ENCODE results near the gene DLL4.

Gene DLL4

DNA sequence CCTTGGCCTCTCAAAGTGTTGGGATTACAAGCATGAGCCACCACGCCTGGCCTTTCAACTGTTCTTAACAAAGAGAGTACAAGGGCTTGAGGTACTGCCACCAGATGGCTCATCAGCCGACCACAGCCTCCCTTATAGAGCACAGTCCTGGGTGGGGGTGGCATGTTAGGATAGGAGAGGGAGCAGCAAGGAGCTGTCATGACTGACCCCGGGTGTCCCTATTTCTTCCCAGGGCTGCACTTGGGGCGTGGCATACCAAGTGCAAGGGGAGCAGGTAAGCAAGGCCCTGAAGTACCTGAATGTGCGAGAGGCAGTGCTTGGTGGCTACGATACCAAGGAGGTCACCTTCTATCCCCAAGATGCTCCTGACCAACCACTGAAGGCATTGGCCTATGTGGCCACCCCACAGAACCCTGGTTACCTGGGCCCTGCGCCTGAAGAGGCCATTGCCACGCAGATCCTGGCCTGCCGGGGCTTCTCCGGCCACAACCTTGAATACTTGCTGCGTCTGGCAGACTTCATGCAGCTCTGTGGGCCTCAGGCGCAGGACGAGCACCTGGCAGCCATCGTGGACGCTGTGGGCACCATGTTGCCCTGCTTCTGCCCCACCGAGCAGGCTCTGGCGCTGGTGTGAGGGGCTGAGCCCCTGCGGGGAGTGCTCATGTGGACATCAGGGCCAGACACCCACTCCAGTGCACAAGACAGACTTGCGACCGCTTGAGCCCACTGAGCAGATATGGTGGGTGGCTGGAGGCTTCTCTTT, 26.2 kb downstream of the DLL4 start:
- DNase-seq (ENCODE audit: low read depth): no peak
- H3K4me3 ChIP-seq (ENCODE audit: control insufficient read depth, low read depth, low read length): no peak overlapping the region
- TF ChIP-seq, protein P1, sequence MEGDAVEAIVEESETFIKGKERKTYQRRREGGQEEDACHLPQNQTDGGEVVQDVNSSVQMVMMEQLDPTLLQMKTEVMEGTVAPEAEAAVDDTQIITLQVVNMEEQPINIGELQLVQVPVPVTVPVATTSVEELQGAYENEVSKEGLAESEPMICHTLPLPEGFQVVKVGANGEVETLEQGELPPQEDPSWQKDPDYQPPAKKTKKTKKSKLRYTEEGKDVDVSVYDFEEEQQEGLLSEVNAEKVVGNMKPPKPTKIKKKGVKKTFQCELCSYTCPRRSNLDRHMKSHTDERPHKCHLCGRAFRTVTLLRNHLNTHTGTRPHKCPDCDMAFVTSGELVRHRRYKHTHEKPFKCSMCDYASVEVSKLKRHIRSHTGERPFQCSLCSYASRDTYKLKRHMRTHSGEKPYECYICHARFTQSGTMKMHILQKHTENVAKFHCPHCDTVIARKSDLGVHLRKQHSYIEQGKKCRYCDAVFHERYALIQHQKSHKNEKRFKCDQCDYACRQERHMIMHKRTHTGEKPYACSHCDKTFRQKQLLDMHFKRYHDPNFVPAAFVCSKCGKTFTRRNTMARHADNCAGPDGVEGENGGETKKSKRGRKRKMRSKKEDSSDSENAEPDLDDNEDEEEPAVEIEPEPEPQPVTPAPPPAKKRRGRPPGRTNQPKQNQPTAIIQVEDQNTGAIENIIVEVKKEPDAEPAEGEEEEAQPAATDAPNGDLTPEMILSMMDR (conservative IDR thresholded peaks at IDR 0.05; ENCODE audit: control insufficient read depth, insufficient read depth, low read depth, low read length): no peak

DNA sequence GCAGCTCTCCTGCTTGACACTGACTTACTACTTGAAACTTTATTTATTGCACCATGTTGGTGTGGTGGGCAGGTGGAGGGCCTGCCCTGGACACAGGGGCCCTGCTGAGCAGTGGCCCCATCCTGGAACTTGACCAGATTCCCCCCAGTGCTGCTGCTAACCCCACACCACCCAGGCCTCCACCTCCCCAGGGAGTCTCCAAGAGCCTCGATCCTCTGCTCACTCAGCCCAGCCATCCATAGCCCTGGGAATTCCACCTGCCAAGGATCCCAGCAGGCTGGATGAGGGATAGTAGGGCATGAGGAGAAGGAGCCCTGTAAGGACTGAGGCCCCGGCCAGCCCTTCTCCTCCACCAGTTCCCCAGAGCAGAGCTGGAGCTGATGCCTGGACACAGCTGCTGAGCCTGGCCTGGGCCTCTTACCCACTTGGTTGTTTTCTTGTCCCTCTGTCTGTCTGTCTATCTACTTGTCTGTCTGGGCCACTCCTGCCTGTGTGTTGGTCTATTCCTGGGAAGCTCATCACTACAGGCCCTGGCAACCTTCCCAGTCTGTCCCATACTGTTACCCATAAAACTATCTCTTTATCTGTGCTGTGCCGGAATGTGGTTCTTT, 26.9 kb downstream of the DLL4 start:
- no peak for DNase-seq (ENCODE audit: low read depth)
- H3K4me3 ChIP-seq (ENCODE audit: control insufficient read depth, low read depth, low read length): no peak overlapping the region
- TF ChIP-seq, protein P1 (conservative IDR thresholded peaks at IDR 0.05; ENCODE audit: control insufficient read depth, insufficient read depth, low read depth, low read length): no peak

DNA sequence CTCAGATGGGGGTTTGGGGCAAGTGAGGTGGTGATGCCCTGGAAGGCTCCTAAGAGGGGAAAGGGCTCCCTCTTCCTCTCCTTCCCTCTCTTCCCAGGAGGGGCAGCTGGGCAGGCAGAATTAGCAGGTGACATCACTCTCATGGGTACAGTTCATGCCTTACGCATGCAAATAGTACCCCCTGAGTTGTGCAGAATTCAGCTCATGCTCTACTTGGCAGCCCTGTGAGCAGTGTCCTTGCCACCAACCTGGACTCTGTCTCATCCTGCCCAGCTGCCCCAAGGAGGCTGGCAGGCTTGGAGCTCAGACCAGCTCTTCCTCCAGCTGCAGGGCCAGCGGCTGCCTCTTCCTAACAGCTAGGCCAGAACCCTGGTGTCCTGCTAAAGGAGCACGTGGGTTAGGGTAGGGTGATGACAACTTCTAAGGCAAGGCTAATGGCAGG, 27.4 kb downstream of the DLL4 start:
- DNase-seq (ENCODE audit: low read depth): no peak
- H3K4me3 ChIP-seq (ENCODE audit: control insufficient read depth, low read depth, low read length): no peak overlapping the region

DNA sequence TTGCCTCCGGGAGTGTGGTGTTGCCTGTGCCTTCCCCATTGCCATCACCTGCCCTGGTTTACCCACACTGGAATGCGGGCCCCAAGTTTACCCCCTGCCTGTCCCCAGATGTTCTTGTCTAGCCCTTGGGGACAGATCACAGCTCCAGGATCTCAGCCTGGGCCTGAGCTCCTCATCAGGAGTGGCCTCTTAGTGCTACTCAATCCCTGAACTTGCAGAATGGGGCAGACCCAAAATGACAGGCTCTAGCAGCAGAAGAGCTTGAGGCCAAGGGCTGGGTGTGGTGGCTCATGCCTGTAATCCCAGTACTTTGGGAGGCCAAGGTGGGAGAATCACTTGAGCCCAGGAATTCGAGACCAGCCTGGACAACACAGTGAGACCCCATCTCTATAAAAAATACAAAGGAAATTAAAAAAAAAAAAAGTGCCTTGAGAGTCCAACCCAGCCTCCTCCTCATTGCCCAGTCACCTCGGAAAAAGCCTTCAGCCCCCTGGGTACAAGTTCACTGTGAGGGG, 28.0 kb downstream of the DLL4 start:
- no peak overlapping the region for H3K4me3 ChIP-seq (ENCODE audit: control insufficient read depth, low read depth, low read length)
- DNase-seq (ENCODE audit: low read depth): no peak
- TF ChIP-seq, protein P1 (conservative IDR thresholded peaks at IDR 0.05; ENCODE audit: control insufficient read depth, insufficient read depth, low read depth, low read length): no peak

More for the DNA sequence above, 27.4 kb downstream of the DLL4 start:
- TF ChIP-seq, protein P1 (conservative IDR thresholded peaks at IDR 0.05; ENCODE audit: control insufficient read depth, insufficient read depth, low read depth, low read length): no peak

DNA sequence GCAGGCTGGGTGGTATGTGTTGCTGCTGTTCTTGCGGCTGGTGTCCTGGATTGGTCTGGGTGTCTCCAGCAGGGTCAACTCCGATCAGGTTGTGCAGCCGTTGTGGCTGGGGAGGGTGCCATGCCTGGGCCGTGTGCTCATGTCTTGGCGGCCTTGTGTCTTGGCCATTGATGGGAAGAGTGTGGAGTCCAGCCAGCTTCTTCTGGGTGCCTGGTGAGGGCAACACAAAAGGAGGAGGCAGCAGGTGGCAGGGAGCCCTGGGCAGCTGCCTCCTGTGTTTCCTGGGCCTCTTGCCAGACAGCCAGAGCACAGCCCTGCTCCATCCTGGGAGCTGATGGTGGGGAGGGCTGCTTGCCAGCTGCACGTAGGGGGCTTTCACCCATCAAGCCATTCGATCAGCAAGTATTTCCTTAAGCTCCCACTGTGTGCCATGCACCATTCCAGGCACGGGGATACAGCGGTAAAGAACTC, 28.5 kb downstream of the DLL4 start:
- TF ChIP-seq, protein P1 (conservative IDR thresholded peaks at IDR 0.05; ENCODE audit: control insufficient read depth, insufficient read depth, low read depth, low read length): no peak
- no peak for DNase-seq (ENCODE audit: low read depth)

DNA sequence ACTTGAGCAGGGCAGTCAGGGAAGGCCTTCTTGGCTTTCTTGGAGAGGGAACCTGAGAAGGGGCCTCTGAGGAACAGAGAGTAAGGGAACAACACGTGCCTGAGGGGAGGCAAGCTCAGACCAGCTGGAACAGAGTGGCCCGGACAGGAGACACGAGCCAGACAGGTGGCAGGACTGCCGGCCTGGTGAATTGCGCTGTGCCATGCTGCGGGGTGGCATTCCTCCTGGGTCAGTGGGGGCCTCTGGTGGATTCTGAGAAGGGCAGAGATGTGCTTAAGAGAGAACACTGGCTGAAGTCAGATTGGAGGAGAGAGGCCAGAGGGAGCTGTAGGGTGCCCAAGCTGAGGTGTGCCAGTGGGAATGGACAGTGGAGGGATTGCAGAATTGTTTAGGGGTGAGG, 29.0 kb downstream of the DLL4 start:
- TF ChIP-seq, protein P1 (conservative IDR thresholded peaks at IDR 0.05; ENCODE audit: control insufficient read depth, insufficient read depth, low read depth, low read length): no peak
- H3K4me3 ChIP-seq (ENCODE audit: control insufficient read depth, low read depth, low read length): no peak overlapping the region
- no peak for DNase-seq (ENCODE audit: low read depth)

More for the DNA sequence above, 28.5 kb downstream of the DLL4 start:
- no peak overlapping the region for H3K4me3 ChIP-seq (ENCODE audit: control insufficient read depth, low read depth, low read length)
